ENCODE data around the gene SERINC1.
"Not testable (repeated sequence)": the region's sequence is repeated elsewhere in the genome, so short reads cannot be mapped to it uniquely, and the experiment has no call there.

The SERINC1 gene

GRCh38 chr6:122471107-122472021 lies at the start of gene SERINC1:
TSS of gene SERINC1 (minus strand) at chr6:122471807. CDS start at chr6:122471737, 70 bp downstream.
- in situ Hi-C loops (cut with HindIII; ENCODE audit: low sequenced_read_pairs): no loop called here

GRCh38 chr6:122511193-122511924 lies 39.8 kb upstream of the SERINC1 start:
- in situ Hi-C loops (cut with HindIII; ENCODE audit: low sequenced_read_pairs): no loop called here

DNA sequence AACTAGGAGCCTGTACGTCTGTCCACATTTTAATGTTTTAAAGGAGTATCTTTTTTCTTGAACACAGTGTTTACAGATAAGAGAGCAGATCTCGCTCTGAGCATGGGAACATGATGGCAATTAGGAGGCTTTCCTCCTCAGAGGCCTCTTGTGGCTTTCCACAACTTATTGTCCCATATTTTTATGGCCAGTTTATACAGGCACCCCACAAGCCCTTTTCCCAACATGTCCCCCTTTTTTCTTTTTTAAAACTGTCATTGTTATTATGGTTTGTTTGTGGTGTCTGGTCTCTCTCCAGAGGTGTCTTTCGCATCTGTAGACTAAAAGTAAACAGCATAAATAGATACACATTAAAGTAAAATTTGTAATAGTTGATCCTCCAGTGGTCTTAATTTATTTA lies 33.6 kb upstream of the SERINC1 start:
- in situ Hi-C loops (cut with HindIII; ENCODE audit: low sequenced_read_pairs): not testable (repeated sequence)

- in situ Hi-C loops (cut with HindIII; ENCODE audit: low sequenced_read_pairs): no loop called here
Measured at GRCh38 chr6:122501475-122501874, 29.9 kb upstream of the SERINC1 start.

DNA sequence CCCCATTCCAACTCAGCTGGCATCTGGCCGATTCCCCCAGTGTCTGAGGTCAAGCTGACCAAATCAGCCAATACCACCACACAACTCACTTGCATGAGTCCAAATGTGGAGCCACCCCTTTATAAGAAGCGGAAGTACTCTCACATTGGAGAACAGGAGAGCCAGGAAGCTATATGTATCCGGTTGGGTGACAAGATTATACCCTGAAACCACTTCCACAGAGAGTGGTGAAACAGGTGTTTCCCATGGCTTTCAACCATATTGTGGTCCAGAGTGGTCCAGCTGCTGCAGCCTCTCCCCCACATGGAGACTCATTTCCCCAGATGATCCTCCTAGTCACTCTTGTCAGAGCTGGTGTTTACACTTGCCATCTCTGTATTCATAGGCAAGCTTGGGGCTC lies 24.0 kb upstream of the SERINC1 start:
- in situ Hi-C loops (cut with HindIII; ENCODE audit: low sequenced_read_pairs): no loop called here

DNA sequence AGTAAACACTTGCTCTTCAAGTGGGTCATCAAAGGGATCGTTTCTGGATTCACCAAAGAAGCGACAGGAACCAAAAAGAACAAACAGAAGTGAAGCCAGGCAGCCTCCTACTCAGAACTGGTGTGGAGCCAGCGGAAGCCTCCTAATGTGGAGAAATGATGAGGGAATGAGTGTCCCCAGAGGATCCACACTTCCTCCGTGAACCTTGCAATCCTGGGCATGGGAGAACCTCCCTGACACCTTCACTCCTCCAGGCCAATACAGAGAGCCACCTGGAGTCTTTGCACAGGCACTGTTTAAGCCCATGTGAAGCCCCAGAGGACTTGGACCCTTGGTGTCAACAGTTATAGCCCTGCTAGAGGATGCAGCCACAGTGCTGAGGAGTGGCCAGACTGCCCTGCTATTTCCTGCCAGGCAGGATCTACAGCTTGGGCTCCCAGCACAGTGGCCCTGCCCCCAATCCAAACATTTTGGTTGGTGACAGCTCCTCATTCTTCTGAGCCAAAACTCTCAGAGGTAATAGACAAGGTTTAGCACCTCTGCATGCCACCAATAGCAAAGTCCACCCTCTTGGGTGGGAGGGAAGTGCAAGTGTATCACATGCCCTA lies 23.2 kb upstream of the SERINC1 start:
- in situ Hi-C loops (cut with HindIII; ENCODE audit: low sequenced_read_pairs): no loop called here

- in situ Hi-C loops (cut with HindIII; ENCODE audit: low sequenced_read_pairs): no loop called here
Measured at GRCh38 chr6:122491919-122492555, 20.4 kb upstream of the SERINC1 start.

- in situ Hi-C loops (cut with HindIII; ENCODE audit: low sequenced_read_pairs): no loop called here
Measured at GRCh38 chr6:122490607-122491006, 19.0 kb upstream of the SERINC1 start.

DNA sequence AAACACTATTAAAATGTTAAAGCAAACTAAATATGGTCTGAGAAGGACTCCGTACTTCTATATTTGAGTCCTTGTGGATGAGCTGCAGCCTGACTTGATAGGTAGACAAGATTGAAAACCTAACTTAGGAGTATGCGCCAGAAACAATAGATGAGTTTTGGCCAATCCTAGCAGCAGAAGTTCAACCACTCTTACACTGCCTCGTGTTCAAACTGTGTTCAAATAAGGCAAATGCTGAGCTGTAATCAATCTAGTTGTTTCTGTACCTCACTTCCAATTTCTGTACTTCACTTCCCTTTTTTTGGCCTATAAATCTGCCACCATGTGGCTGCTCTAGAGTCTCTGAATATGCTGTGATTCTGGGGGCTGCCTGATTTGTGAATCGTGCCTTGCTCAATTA lies 13.2 kb upstream of the SERINC1 start:
- in situ Hi-C loops (cut with HindIII; ENCODE audit: low sequenced_read_pairs): no loop called here

- in situ Hi-C loops (cut with HindIII; ENCODE audit: low sequenced_read_pairs): no loop called here
Measured at GRCh38 chr6:122482750-122483080, 11.1 kb upstream of the SERINC1 start.

- in situ Hi-C loops (cut with HindIII; ENCODE audit: low sequenced_read_pairs): no loop called here
Measured at GRCh38 chr6:122476131-122476530, 4.5 kb upstream of the SERINC1 start.

DNA sequence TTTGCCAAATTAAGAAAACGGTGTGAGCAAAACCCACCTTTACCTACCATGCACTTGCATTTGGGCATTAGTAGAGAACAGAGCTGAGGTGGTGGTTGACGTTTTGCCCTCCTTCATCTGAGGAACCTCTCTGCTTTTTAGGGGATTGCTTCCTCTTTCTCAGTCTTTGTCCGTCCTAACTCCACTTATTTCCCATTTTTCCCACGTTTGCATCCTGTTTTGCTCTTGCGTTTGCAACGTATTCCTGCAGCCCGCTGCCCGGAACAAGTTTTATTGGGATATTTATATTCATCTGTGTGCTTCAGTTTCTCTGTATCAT lies 374 bp upstream of the SERINC1 start:
- in situ Hi-C loops (cut with HindIII; ENCODE audit: low sequenced_read_pairs): no loop called here

DNA sequence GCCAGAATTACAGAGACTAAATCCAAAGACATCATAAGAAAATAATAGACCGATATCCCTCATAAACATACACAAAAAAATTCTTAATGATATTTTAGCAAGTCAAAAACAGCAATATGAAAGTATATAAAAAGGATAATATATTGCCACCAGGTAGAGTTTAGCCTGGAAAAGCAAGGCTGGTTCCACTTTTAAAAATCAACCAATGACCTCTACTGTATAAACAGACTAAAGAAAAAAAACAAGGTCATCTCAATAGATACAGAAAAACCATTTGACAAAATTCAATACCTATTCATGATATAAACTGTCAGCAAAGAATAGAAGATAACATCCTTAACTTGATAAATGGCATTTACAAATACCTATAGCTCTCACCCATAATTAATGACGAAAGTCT lies 9.7 kb downstream of the SERINC1 start:
- in situ Hi-C loops (cut with HindIII; ENCODE audit: low sequenced_read_pairs): no loop called here

DNA sequence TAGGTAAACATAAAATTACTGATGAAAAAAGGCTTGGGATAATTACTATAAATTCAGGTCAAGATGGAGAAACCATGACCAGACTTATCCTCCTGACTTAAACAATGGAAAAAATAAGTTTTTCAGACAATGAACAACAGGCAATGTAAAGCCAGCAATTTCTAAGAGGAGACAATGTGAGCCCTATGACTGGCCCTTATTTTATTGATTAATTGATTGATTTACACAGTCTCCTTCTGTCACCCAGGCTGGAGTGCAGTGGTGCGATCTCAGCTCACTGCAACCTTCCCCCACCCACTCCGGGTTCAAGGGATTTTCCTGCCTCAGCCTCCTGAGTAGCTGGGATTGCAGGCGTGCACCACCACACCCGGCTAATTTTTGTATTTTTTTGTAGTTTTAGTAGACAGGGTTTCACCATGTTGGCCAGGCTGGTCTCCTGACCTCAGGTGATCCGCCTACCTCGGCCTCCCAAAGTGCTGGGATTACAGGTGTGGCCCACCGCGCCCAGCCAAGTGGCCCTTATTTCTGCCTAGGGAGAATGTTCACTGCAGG lies 11.7 kb downstream of the SERINC1 start:
- in situ Hi-C loops (cut with HindIII; ENCODE audit: low sequenced_read_pairs): not testable (repeated sequence)

DNA sequence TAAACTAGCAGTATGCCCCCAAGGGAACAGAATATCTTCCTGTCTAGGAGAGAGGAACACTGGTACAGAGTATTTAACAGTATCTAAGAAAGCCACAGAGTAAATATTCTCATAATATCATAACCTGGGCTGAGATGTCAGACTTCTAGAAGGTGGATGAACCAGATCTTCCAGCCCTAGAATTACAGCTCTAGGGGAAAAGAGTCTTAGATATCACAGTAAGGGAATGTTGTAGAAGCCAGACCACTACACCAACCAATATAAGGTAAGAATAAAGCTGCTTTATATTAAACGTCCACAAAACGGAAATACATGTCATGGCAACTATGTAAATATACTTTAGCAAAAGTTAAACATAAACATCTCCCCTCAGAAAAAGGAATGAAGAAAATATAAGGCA lies 12.4 kb downstream of the SERINC1 start:
- in situ Hi-C loops (cut with HindIII; ENCODE audit: low sequenced_read_pairs): no loop called here

DNA sequence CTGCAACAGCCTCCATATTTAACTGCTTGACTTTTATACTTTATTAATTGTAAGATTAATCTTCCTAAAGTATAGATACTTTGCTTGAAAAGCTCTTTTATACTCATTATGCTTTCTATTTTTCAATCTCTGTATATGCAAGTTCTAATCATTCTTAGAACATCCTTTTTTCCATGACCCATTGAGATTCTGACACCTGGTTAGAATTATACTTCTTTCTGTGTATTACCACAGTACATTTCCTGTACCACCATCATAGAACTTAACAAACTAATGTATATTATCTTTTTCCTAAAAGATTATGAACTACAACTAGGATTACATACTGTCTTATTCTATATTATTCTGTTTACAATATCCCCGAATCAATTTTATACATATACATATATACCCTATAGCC lies 13.5 kb downstream of the SERINC1 start:
- in situ Hi-C loops (cut with HindIII; ENCODE audit: low sequenced_read_pairs): no loop called here

DNA sequence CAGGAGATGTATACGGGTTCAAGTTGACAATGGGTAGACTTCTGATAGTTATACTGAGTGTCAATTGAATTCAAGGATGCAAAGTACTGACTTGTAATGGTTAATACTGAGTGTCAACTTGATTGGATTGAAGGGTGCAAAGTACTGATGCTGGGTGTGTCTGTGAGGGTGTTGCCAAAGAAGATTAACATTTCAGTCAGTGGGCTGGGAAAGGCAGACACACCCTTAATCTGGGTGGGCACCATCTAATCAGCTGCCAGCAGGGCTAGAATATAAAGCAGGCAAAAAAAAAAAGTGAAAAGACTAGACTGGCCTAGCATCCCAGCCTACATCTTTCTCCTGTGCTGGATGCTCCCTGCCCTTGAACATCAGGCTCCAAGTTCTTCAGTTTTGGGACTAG lies 16.5 kb downstream of the SERINC1 start:
- in situ Hi-C loops (cut with HindIII; ENCODE audit: low sequenced_read_pairs): not testable (repeated sequence)

DNA sequence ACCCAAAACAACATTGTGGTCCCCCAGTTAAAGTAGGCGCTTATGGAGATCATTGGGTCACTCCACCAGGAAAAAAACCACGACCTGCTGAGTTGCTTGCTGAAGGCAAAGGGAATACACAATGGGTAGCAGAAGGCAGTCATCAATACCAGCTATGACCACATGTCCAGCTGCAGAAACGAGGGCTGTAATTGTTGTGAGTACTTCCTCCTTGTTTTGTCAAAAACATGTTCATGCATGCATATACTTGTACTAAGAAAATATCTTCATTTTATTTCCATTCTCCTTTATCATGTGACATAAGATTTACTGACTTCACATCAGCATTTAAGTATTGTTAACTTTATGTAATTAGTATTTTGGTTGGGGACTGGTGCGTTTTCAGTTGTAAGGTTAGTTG lies 16.9 kb downstream of the SERINC1 start:
- in situ Hi-C loops (cut with HindIII; ENCODE audit: low sequenced_read_pairs): no loop called here

DNA sequence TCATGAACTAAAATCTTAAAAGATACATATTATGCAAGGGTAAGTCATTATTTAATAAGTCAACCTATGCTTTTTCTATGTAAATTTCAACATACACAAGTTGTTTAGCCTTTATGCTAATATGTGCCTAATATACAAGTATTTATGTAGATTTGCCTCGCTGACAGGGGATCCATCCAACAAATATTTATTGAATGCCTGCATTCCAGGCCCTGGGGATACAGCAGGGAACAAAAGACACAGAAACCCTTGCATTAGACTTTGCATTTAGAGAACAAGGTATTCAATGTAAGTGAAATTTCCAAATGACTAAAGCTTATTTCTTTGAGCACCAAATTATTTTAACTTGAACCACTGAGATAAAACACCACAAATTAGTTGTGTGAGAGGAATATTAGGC lies 19.1 kb downstream of the SERINC1 start:
- in situ Hi-C loops (cut with HindIII; ENCODE audit: low sequenced_read_pairs): no loop called here

- in situ Hi-C loops (cut with HindIII; ENCODE audit: low sequenced_read_pairs): no loop called here
Measured at GRCh38 chr6:122449069-122449468, 22.5 kb downstream of the SERINC1 start.

DNA sequence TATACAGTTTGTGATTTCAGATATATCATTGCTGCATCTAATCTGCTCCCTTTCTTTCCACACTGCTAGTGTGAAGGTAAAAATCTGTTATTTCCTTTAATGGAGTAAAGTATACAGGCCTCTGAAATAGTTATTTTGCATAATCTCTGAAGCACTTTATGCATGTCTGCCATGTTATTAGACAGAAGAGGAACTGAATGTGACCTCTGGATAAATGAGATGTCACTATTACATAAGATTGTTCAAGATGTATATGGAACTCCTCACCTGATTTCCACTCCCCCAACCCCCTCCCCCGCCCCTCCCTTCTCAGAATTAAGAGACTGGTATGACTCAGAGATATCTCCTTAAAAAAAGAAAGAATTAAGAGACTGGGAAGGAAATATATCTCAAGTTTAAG lies 26.3 kb downstream of the SERINC1 start:
- in situ Hi-C loops (cut with HindIII; ENCODE audit: low sequenced_read_pairs): no loop called here
